ENCODE data around the gene ATF2.

- TF ChIP-seq CTCF (conservative IDR thresholded peaks at IDR 0.05; ENCODE audit: low read depth, low read length) (no peak), RFX5 (IDR thresholded peaks at IDR 0.05; ENCODE audit: low read depth, low read length) (no peak), RAD21 (IDR thresholded peaks at IDR 0.05; ENCODE audit: low read length) (no peak), CEBPB (IDR thresholded peaks at IDR 0.05; ENCODE audit: low read depth, low read length) (no peak), POLR2A (IDR thresholded peaks at IDR 0.05; ENCODE audit: low read depth, low read length) (no peak), MXI1 (IDR thresholded peaks at IDR 0.05; ENCODE audit: borderline replicate concordance, low read depth, low read length) (no peak), SMC3 (IDR thresholded peaks at IDR 0.05; ENCODE audit: low read depth, low read length) (no peak), FOS (IDR thresholded peaks at IDR 0.05; ENCODE audit: low read depth, low read length) (no peak), CHD1 (IDR thresholded peaks at IDR 0.05; ENCODE audit: low read depth, low read length) (no peak), MAFK (IDR thresholded peaks at IDR 0.05; ENCODE audit: low read depth, low read length) (no peak), RCOR1 (IDR thresholded peaks at IDR 0.05; ENCODE audit: insufficient replicate concordance, low read length) (no peak), ELK1 (IDR thresholded peaks at IDR 0.05; ENCODE audit: borderline replicate concordance, low read depth, low read length) (no peak), USF2 (IDR thresholded peaks at IDR 0.05; ENCODE audit: low read depth, low read length) (no peak)
These were observed 113.7 kb downstream of the ATF2 start for GRCh38 chr2:175054340-175054739.

All from IMR-90 (cell line).